Osteoblast (primary cell): ENCODE data around the gene KLHL2. TPM values are rescaled to one million over a fixed set of nuclear protein-coding genes. Genes with fewer than 3 reads are reported as not detected.

Experiments used
- DNase-seq: peaks from one replicate; pipeline ENCODE4 v3.0.0; 2011; ENCODE audit warnings: low spot score, mixed read lengths; ENCODE audit not compliant: insufficient read length; ENCODE audit errors: missing footprints
- H2AFZ ChIP-seq: 2 replicates; pipeline ENCODE4 v1.6.0; 2011; ENCODE audit warnings: mild to moderate bottlenecking, low read length
- H3K27ac ChIP-seq: 2 replicates; pipeline ENCODE4 v1.5.1; 2011; ENCODE audit warnings: mild to moderate bottlenecking, low read depth, low read length, moderate library complexity
- H3K27me3 ChIP-seq: 2 replicates; pipeline ENCODE4 v1.6.0; 2012; ENCODE audit warnings: mild to moderate bottlenecking, control low read depth, inconsistent platforms, low read length, moderate library complexity; ENCODE audit not compliant: insufficient read depth
- H3K36me3 ChIP-seq: 2 replicates; pipeline ENCODE4 v1.5.1; 2011; ENCODE audit warnings: mild to moderate bottlenecking, low read length, control low read depth, moderate library complexity; ENCODE audit not compliant: insufficient read depth
- H3K4me1 ChIP-seq: 2 replicates; pipeline ENCODE4 v1.5.1; 2011; ENCODE audit warnings: mild to moderate bottlenecking, low read length, control low read depth, moderate library complexity; ENCODE audit not compliant: insufficient read depth
- H3K4me2 ChIP-seq: 2 replicates; pipeline ENCODE4 v1.6.0; 2011; ENCODE audit warnings: mild to moderate bottlenecking, low read length; ENCODE audit not compliant: insufficient read depth
- H3K4me3 ChIP-seq: fragments of 200-600 bp; sonication (generic); 3 replicates; pipeline ENCODE4 v1.5.1; 2012; ENCODE audit warnings: mild to moderate bottlenecking, low read length, inconsistent platforms; ENCODE audit not compliant: insufficient read depth
- H3K79me2 ChIP-seq: 2 replicates; pipeline ENCODE4 v1.6.0; 2012; ENCODE audit warnings: mild to moderate bottlenecking, low read length, control low read depth, inconsistent platforms; ENCODE audit not compliant: insufficient read depth
- H3K9me3 ChIP-seq: 2 replicates; pipeline ENCODE4 v1.5.1; 2011; ENCODE audit warnings: low read depth, low read length, control low read depth
- H4K20me1 ChIP-seq: 2 replicates; pipeline ENCODE4 v1.6.0; 2012; ENCODE audit warnings: mild to moderate bottlenecking, low read length, control low read depth; ENCODE audit not compliant: insufficient read depth
- CTCF ChIP-seq: IDR thresholded peaks from 2 replicates; pipeline ENCODE4 v1.5.1; 2011; ENCODE audit warnings: mild to moderate bottlenecking, low read depth, low read length, moderate library complexity; ENCODE audit errors: extremely low read depth
- total RNA-seq: library from RNA; depleted of rRNA; stranded (reverse); fragments of >200 nt; gene quantifications from 2 replicates; pipeline ENCODE4 v1.2.3, GENCODE V29; 2012

The KLHL2 gene
- total RNA-seq, 1 donor = 13.4 TPM

GRCh38 chr4:165288226-165288625 lies 80.9 kb downstream of the KLHL2 start:
- no peaks in the 10 kb centered on the region for H3K36me3 ChIP-seq
- no peaks in the 10 kb centered on the region for H4K20me1 ChIP-seq
- no peak for DNase-seq
- H3K4me2 ChIP-seq = peak overlapping the region; percentile 19
- no peak overlapping the region for H3K27ac ChIP-seq
- no peak for TF ChIP-seq CTCF
- no peak overlapping the region for H2AFZ ChIP-seq
- H3K4me3 ChIP-seq = no peak overlapping the region
- H3K79me2 ChIP-seq = no peaks in the 10 kb centered on the region
- no peaks in the 10 kb centered on the region for H3K9me3 ChIP-seq
- peaks cover 13% of the 10 kb centered on the region for H3K4me1 ChIP-seq
- no peaks in the 10 kb centered on the region for H3K27me3 ChIP-seq

- peak overlapping the region; percentile 19 for H3K4me2 ChIP-seq
- no peak for DNase-seq
Measured at GRCh38 chr4:165288639-165289422, 81.5 kb downstream of the KLHL2 start.

GRCh38 chr4:165289423-165289785 lies 82.0 kb downstream of the KLHL2 start:
- Histone ChIP-seq H4K20me1 (no peaks in the 10 kb centered on the region), H3K4me2 (no peak overlapping the region)
- DNase-seq = peak; percentile 11

More at GRCh38 chr4:165288639-165289422, 81.5 kb downstream of the KLHL2 start:
- no peak for TF ChIP-seq CTCF
- Histone ChIP-seq H3K9me3 (no peaks in the 10 kb centered on the region), H3K79me2 (no peaks in the 10 kb centered on the region), H3K27me3 (no peaks in the 10 kb centered on the region), H3K27ac (no peak overlapping the region), H3K4me1 (peaks cover 13% of the 10 kb centered on the region), H3K4me3 (no peak overlapping the region), H4K20me1 (no peaks in the 10 kb centered on the region), H2AFZ (no peak overlapping the region), H3K36me3 (no peaks in the 10 kb centered on the region)

More at GRCh38 chr4:165289423-165289785, 82.0 kb downstream of the KLHL2 start:
- TF ChIP-seq CTCF = no peak
- no peaks in the 10 kb centered on the region for H3K27me3 ChIP-seq
- H3K4me1 ChIP-seq = peaks cover 13% of the 10 kb centered on the region
- H3K36me3 ChIP-seq = no peaks in the 10 kb centered on the region
- no peak overlapping the region for H3K4me3 ChIP-seq
- H3K9me3 ChIP-seq = no peaks in the 10 kb centered on the region
- no peak overlapping the region for H2AFZ ChIP-seq
- H3K79me2 ChIP-seq = no peaks in the 10 kb centered on the region
- no peak overlapping the region for H3K27ac ChIP-seq
